GM12878 (cell line): ENCODE results near the gene MGRN1. TPM values are rescaled to one million over a fixed set of nuclear protein-coding genes. Genes with fewer than 3 reads are reported as not detected.

Experiments
- ATAC-seq: fragments of 200-7000 bp; cut with Tn5 transposase; 3 replicates; pipeline ENCODE4 v1.9.1; 2020; ENCODE audit warnings: mild to moderate bottlenecking, moderate library complexity
- BruUV-seq: library from RNA; stranded (reverse); fragments of 400-500 nt; replicated peaks from 2 replicates; lab custom pipeline; 2021; lab: Mats Ljungman, UMichigan
- CTCF ChIA-PET: fragments of 300-600 bp; sonication (Branson Sonifier 250); formaldehyde crosslinking; extraction: SDS; loops from one replicate; lab custom pipeline; 2021; ENCODE audit warnings: inconsistent platforms; lab: Yijun Ruan, JAX
- POLR2A ChIA-PET: fragments of 350-600 bp; formaldehyde crosslinking; extraction: SDS; loops from one replicate; lab custom pipeline; 2021; ENCODE audit warnings: inconsistent platforms; lab: Charles Lee
- RAD21 ChIA-PET: fragments of 300-600 bp; sonication (Branson Sonifier 250); formaldehyde crosslinking; loops from one replicate; lab custom pipeline; 2023; ENCODE audit warnings: antibody characterized with exemption; ENCODE audit not compliant: unreplicated experiment; lab: Charles Lee
- SMC1A ChIA-PET: fragments of 300-600 bp; sonication (Branson Sonifier 250); formaldehyde crosslinking; loops from one replicate; lab custom pipeline; 2023; ENCODE audit not compliant: unreplicated experiment, uncharacterized antibody; lab: Charles Lee
- DNase-seq: peaks from one replicate; pipeline ENCODE4 v3.0.0-alpha.2; 2011; ENCODE audit warnings: low read depth, low spot score
- FAIRE-seq: peaks from 3 replicates; lab custom pipeline; 2011; peaks lifted over from hg19 to GRCh38; lab: Jason Lieb, UNC
- H2AFZ ChIP-seq: 2 replicates; pipeline ENCODE4 v1.6.0; 2011; ENCODE audit warnings: low read depth, low read length, control low read depth; ENCODE audit not compliant: control insufficient read depth
- H3K27ac ChIP-seq: 2 replicates; pipeline ENCODE4 v1.5.1; 2011; ENCODE audit warnings: control low read depth; ENCODE audit not compliant: control insufficient read depth, insufficient read depth
- H3K27me3 ChIP-seq, 2 experiments: replicated peaks in 1 of 2; 2 replicates each; pipeline versions ENCODE4 v1.6.0 to v1.6.1; 2011; ENCODE audit warnings: low read length in 1 of 2; ENCODE audit not compliant: control insufficient read depth in 2 of 2, insufficient read depth in 2 of 2
- H3K36me3 ChIP-seq, 2 experiments: 2 replicates each; pipeline ENCODE4 v1.5.1; 2011; ENCODE audit warnings: low read length in 1 of 2; ENCODE audit not compliant: control insufficient read depth in 2 of 2, insufficient read depth in 2 of 2
- H3K4me1 ChIP-seq: 2 replicates; pipeline ENCODE4 v1.6.1; 2011; ENCODE audit warnings: mild to moderate bottlenecking, low read length, moderate library complexity, mixed read lengths; ENCODE audit not compliant: control insufficient read depth, insufficient read depth
- H3K4me2 ChIP-seq: 2 replicates; pipeline ENCODE4 v1.6.0; 2011; ENCODE audit warnings: control low read depth; ENCODE audit not compliant: control insufficient read depth, insufficient read depth
- H3K4me3 ChIP-seq: fragments of 200-600 bp; sonication (generic); 2 replicates; pipeline ENCODE4 v1.5.1; 2016
- H3K79me2 ChIP-seq: 2 replicates; pipeline ENCODE4 v1.6.0; 2011; ENCODE audit warnings: low read length; ENCODE audit not compliant: control insufficient read depth, insufficient read depth
- H3K9ac ChIP-seq: 2 replicates; pipeline ENCODE4 v1.8.0; 2011; ENCODE audit warnings: low read length, control low read depth, mixed read lengths; ENCODE audit not compliant: control insufficient read depth, insufficient read depth
- H3K9me3 ChIP-seq: replicated peaks from 3 replicates; pipeline ENCODE4 v1.5.1; 2011; ENCODE audit warnings: mild to moderate bottlenecking, low read length; ENCODE audit not compliant: control insufficient read depth, insufficient read depth
- H4K20me1 ChIP-seq: 2 replicates; pipeline ENCODE4 v1.6.0; 2011; ENCODE audit not compliant: control insufficient read depth, insufficient read depth
- HDAC2 ChIP-seq: fragments of 200-600 bp; sonication (generic); IDR thresholded peaks from 2 replicates; pipeline ENCODE4 v1.6.1; 2017
- MEF2B ChIP-seq: fragments of 450-650 bp; IDR thresholded peaks from 2 replicates; pipeline ENCODE4 v1.6.1; 2018; ENCODE audit warnings: mild to moderate bottlenecking, moderate library complexity; ENCODE audit not compliant: partially characterized antibody, poor library complexity, severe bottlenecking
- MYB ChIP-seq: fragments of 150-350 bp; IDR thresholded peaks from 2 replicates; pipeline ENCODE4 v1.6.1; 2014; ENCODE audit warnings: mild to moderate bottlenecking, low read depth, low read length, borderline replicate concordance
- SUZ12 ChIP-seq: fragments of 200-600 bp; sonication (generic); IDR thresholded peaks from one replicate; pipeline ENCODE4 v1.6.1; 2018; ENCODE audit warnings: antibody characterized with exemption, mild to moderate bottlenecking; ENCODE audit not compliant: unreplicated experiment
- WRNIP1 ChIP-seq: IDR thresholded peaks from 2 replicates; pipeline ENCODE4 v1.6.1; 2011; ENCODE audit warnings: low read depth, low read length, improper control_type of control experiment, borderline replicate concordance
- WGBS: methylation state at CpG from one replicate; pipeline ENCODE4 v1.1.6; 2016; ENCODE audit warnings: low lambda C conversion rate; ENCODE audit not compliant: insufficient replicate concordance, insufficient coverage; ENCODE audit errors: missing lambda C conversion rate; 5-methylcytosine and 5-hydroxymethylcytosine counted together
- in situ Hi-C: fragments of 300-500 bp; cut with MboI; formaldehyde crosslinking; loops from 9 replicates; pipeline ENCODE4 v1.14.3; 2018; ENCODE audit warnings: mixed read lengths
- intact Hi-C: fragments of 100-400 bp; cut with micrococcal nuclease; formaldehyde crosslinking; loops from one replicate; pipeline ENCODE4 v1.14.2; 2022; ENCODE audit not compliant: unreplicated experiment
- polyA plus RNA-seq, 11 experiments: library from polyadenylated mRNA; depleted of rRNA in 4 of 11; unstranded in 6 of 11; stranded (reverse) in 5 of 11; fragments of >200 nt; fragmentation: Nextera tagmentation in 4 of 11; fragmentation: Illumina TruSeq in 1 of 11; extraction: Ambion mirVana in 4 of 11; extraction: Trizol in 1 of 11; gene quantifications; 1 replicate in 1 of 11; 2 replicates in 10 of 11; pipeline versions ENCODE4 v1.2.1 to v1.2.3, GENCODE V29; 2011 to 2016; ENCODE audit warnings: inconsistent platforms in 2 of 11, missing spikeins in 2 of 11, low read depth in 1 of 11
- total RNA-seq, 4 experiments: library from RNA; depleted of rRNA in 3 of 4; stranded (reverse); fragments of >200 nt in 3 of 4; fragmentation: Illumina TruSeq in 1 of 4; extraction: Trizol in 1 of 4; gene quantifications; 2 replicates each; pipeline versions ENCODE4 v1.2.1 to v1.2.3, GENCODE V29; 2013 to 2021
- TF ChIP-seq, protein P1 (sequence below): IDR thresholded peaks from 2 replicates; pipeline ENCODE4 v1.6.1; 2011; ENCODE audit warnings: low read depth, low read length, improper control_type of control experiment, borderline replicate concordance

Gene MGRN1
- total and polyA plus RNA-seq, 10 of the 15 experiments (the other 5 are each of a cell fraction or from before 2014, with no cell fraction given) = 0.35 to 86.7 (median 14.6) TPM

GRCh38 chr16:4591706-4592470 lies 32.7 kb upstream of the MGRN1 start:
- Histone ChIP-seq H3K36me3 (no peaks in the 10 kb centered on the region), H3K9ac (no peak overlapping the region), H2AFZ (no peak overlapping the region), H4K20me1 (no peaks in the 10 kb centered on the region), H3K27ac (no peak overlapping the region), H3K4me3 (no peak overlapping the region), H3K79me2 (no peaks in the 10 kb centered on the region), H3K4me2 (no peak overlapping the region), H3K4me1 (no peaks in the 10 kb centered on the region), H3K9me3 (peaks cover 8% of the 10 kb centered on the region; the same call in 2 of the 3 replicates), H3K27me3 (no peaks in the 10 kb centered on the region; a peak in 1 of 4 replicates)
- in situ Hi-C loops = loop anchor here (10.0 kb wide), 1 partner anchor 57 kb away; the partner anchor contains the start of gene CDIP1
- RAD21 ChIA-PET = no interaction called here
- ATAC-seq (peak; percentile 23; the same call in 1 of the 3 replicates), FAIRE-seq (no peak), DNase-seq (no peak)
- WGBS = 21% methylated on average over 17 of the region's 17 CpGs
- SMC1A ChIA-PET = no interaction called here
- CTCF ChIA-PET = interaction anchor here (0.6 to 1.1 kb wide), 3 partner anchors 86 to 419 kb away, joined by 3 to 4 read pairs (median 3); no protein-coding TSS in a partner anchor
- POLR2A ChIA-PET = no interaction called here
- intact Hi-C loops = no loop called here
- no TSS peak for BruUV-seq
- TF ChIP-seq HDAC2 = no peak

GRCh38 chr16:4593086-4593485 lies 31.5 kb upstream of the MGRN1 start:
- H3K79me2 ChIP-seq = no peaks in the 10 kb centered on the region
- H3K4me3 ChIP-seq = no peak overlapping the region
- no peak for DNase-seq
- H4K20me1 ChIP-seq = no peaks in the 10 kb centered on the region
- ChIA-PET POLR2A (no interaction called here), SMC1A (no interaction called here), RAD21 (no interaction called here), CTCF (interaction anchor here (1.5 kb wide), 1 partner anchor 7 kb away, joined by 3 read pairs; no protein-coding TSS in a partner anchor)
- no peak for TF ChIP-seq MYB
- TF ChIP-seq, protein P1, sequence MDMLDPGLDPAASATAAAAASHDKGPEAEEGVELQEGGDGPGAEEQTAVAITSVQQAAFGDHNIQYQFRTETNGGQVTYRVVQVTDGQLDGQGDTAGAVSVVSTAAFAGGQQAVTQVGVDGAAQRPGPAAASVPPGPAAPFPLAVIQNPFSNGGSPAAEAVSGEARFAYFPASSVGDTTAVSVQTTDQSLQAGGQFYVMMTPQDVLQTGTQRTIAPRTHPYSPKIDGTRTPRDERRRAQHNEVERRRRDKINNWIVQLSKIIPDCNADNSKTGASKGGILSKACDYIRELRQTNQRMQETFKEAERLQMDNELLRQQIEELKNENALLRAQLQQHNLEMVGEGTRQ = no peak
- TF ChIP-seq MEF2B = no peak
- TF ChIP-seq WRNIP1 = no peak
- no peak for TF ChIP-seq SUZ12
- in situ Hi-C loops (loop anchor here (10.0 kb wide), 1 partner anchor 58 kb away; the partner anchor contains the start of gene CDIP1), intact Hi-C loops (no loop called here)
- ATAC-seq = no peak
- 71% methylated on average over 15 of the region's 16 CpGs for WGBS
- peaks cover 4% of the 10 kb centered on the region; the same call in 2 of the 3 replicates for H3K9me3 ChIP-seq
- no peak for FAIRE-seq
- no peaks in the 10 kb centered on the region for H3K4me1 ChIP-seq
- no peaks in the 10 kb centered on the region for H3K36me3 ChIP-seq
- no peak overlapping the region for H3K4me2 ChIP-seq
- no peak overlapping the region for H3K9ac ChIP-seq
- no peaks in the 10 kb centered on the region; a peak in 2 of 4 replicates for H3K27me3 ChIP-seq
- H2AFZ ChIP-seq = no peak overlapping the region
- H3K27ac ChIP-seq = no peak overlapping the region
- BruUV-seq = no TSS peak
